PC-9 (cell line): Measurements from ENCODE around the gene ABHD4. TPM values are rescaled to one million over a fixed set of nuclear protein-coding genes. Genes with fewer than 3 reads are reported as not detected.

ENCODE experiments used
- BruUV-seq: library from RNA; stranded (reverse); fragments of 400-500 nt; replicated peaks from 2 replicates; lab custom pipeline; 2021; lab: Mats Ljungman, UMichigan
- CTCF ChIA-PET: fragments of 300-600 bp; sonication (Branson Sonifier 250); formaldehyde crosslinking; loops from one replicate; lab custom pipeline; 2022; ENCODE audit warnings: antibody characterized with exemption; lab: Charles Lee
- POLR2A ChIA-PET: fragments of 300-600 bp; sonication (Branson Sonifier 250); formaldehyde crosslinking; loops from one replicate; lab custom pipeline; 2022; ENCODE audit warnings: antibody characterized with exemption; ENCODE audit not compliant: unreplicated experiment; lab: Charles Lee
- DNase-seq, 2 experiments: peaks; one replicate each; pipeline versions ENCODE4 v3.0.0 to v3.0.0-alpha.2; 2015 to 2022; ENCODE audit warnings: mixed read lengths in 1 of 2
- H2AFZ ChIP-seq: fragments of 200-600 bp; sonication (generic); 2 replicates; pipeline ENCODE4 v1.8.1; 2017; ENCODE audit warnings: antibody characterized with exemption
- H3F3A ChIP-seq: fragments of 200-600 bp; sonication (generic); 2 replicates; pipeline ENCODE4 v1.8.1; 2017; ENCODE audit warnings: antibody characterized with exemption, mild to moderate bottlenecking, low read depth; ENCODE audit not compliant: insufficient read depth
- H3K27ac ChIP-seq: fragments of 200-600 bp; sonication (generic); 2 replicates; pipeline ENCODE4 v1.6.1; 2016; ENCODE audit warnings: mixed run types
- H3K27me3 ChIP-seq: fragments of 200-600 bp; sonication (generic); 2 replicates; pipeline ENCODE4 v1.6.1; 2016; ENCODE audit warnings: low read depth, mixed run types; ENCODE audit not compliant: insufficient read depth
- H3K36me3 ChIP-seq: fragments of 200-600 bp; sonication (generic); 2 replicates; pipeline ENCODE4 v1.6.1; 2016; ENCODE audit warnings: low read depth, mixed run types
- H3K4me1 ChIP-seq: fragments of 200-600 bp; sonication (generic); replicated peaks from 2 replicates; pipeline ENCODE4 v1.6.1; 2016; ENCODE audit warnings: mixed run types; ENCODE audit not compliant: insufficient read depth
- H3K4me2 ChIP-seq: fragments of 200-600 bp; sonication (generic); 2 replicates; pipeline ENCODE4 v1.6.1; 2017; ENCODE audit warnings: mixed run types
- H3K4me3 ChIP-seq: fragments of 200-600 bp; sonication (generic); 2 replicates; pipeline ENCODE4 v1.6.1; 2016; ENCODE audit warnings: mixed run types
- H3K79me2 ChIP-seq: fragments of 200-600 bp; sonication (generic); 2 replicates; pipeline ENCODE4 v1.6.1; 2017; ENCODE audit warnings: low read depth, mixed run types
- H3K9me2 ChIP-seq: fragments of 200-600 bp; sonication (generic); 2 replicates; pipeline ENCODE4 v1.8.1; 2017; ENCODE audit warnings: mild to moderate bottlenecking; ENCODE audit not compliant: insufficient read depth
- H3K9me3 ChIP-seq: fragments of 200-600 bp; sonication (generic); 2 replicates; pipeline ENCODE4 v1.8.1; 2016; ENCODE audit warnings: low read depth; ENCODE audit not compliant: insufficient read depth
- H4K20me1 ChIP-seq: fragments of 200-600 bp; sonication (generic); 2 replicates; pipeline ENCODE4 v1.8.1; 2017; ENCODE audit not compliant: insufficient read depth
- EZH2 ChIP-seq: fragments of 200-600 bp; sonication (generic); IDR thresholded peaks from 2 replicates; pipeline ENCODE4 v1.8.0; 2017; ENCODE audit warnings: antibody characterized with exemption, low read depth
- intact Hi-C: fragments of 100-400 bp; cut with micrococcal nuclease; formaldehyde crosslinking; loops from one replicate; pipeline ENCODE4 v1.10.0; 2022; ENCODE audit not compliant: unreplicated experiment
- total RNA-seq: library from RNA; stranded (reverse); gene quantifications from 2 replicates; pipeline ENCODE4 v1.2.3, GENCODE V29; 2021
- TF ChIP-seq, protein P1 (sequence below): fragments of 200-600 bp; sonication (generic); conservative IDR thresholded peaks from 2 replicates; pipeline ENCODE4 v1.6.1; 2017; ENCODE audit warnings: mixed run types, antibody characterized with exemption, mild to moderate bottlenecking, moderate library complexity

The ABHD4 gene
- total RNA-seq, 1 experiment from 2014 or later, result 83.2 TPM

- H3K27ac ChIP-seq, result no peak overlapping the region
- TF ChIP-seq EZH2, result no peak
- TF ChIP-seq, protein P1, sequence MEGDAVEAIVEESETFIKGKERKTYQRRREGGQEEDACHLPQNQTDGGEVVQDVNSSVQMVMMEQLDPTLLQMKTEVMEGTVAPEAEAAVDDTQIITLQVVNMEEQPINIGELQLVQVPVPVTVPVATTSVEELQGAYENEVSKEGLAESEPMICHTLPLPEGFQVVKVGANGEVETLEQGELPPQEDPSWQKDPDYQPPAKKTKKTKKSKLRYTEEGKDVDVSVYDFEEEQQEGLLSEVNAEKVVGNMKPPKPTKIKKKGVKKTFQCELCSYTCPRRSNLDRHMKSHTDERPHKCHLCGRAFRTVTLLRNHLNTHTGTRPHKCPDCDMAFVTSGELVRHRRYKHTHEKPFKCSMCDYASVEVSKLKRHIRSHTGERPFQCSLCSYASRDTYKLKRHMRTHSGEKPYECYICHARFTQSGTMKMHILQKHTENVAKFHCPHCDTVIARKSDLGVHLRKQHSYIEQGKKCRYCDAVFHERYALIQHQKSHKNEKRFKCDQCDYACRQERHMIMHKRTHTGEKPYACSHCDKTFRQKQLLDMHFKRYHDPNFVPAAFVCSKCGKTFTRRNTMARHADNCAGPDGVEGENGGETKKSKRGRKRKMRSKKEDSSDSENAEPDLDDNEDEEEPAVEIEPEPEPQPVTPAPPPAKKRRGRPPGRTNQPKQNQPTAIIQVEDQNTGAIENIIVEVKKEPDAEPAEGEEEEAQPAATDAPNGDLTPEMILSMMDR, result no peak
- no peaks in the 10 kb centered on the region for H3K36me3 ChIP-seq
- ChIA-PET CTCF (no interaction called here), POLR2A (no interaction called here)
- DNase-seq, result no peak
- no peak overlapping the region for H3K4me3 ChIP-seq
- H3K4me2 ChIP-seq, result no peak overlapping the region; the same call in 1 of the 2 replicates
- H2AFZ ChIP-seq, result no peak overlapping the region
- H3K9me2 ChIP-seq, result no peaks in the 10 kb centered on the region
- no peaks in the 10 kb centered on the region for H3K9me3 ChIP-seq
- no TSS peak for BruUV-seq
- H3K27me3 ChIP-seq, result no peaks in the 10 kb centered on the region
- H4K20me1 ChIP-seq, result no peaks in the 10 kb centered on the region
- peaks cover 17% of the 10 kb centered on the region for H3K4me1 ChIP-seq
- peaks cover 12% of the 10 kb centered on the region; the same call in 1 of the 2 replicates for H3F3A ChIP-seq
- intact Hi-C loops, result no loop called here
- no peaks in the 10 kb centered on the region for H3K79me2 ChIP-seq
Observed at GRCh38 chr14:22623047-22623446, 24.9 kb downstream of the ABHD4 start.

GRCh38 chr14:22626590-22626989 lies 28.5 kb downstream of the ABHD4 start:
- TF ChIP-seq, protein P1, result no peak
- TF ChIP-seq EZH2, result no peak
- ChIA-PET CTCF (no interaction called here), POLR2A (no interaction called here)
- no peak overlapping the region for H3K4me3 ChIP-seq
- H3K36me3 ChIP-seq, result no peaks in the 10 kb centered on the region
- H2AFZ ChIP-seq, result no peak overlapping the region
- no peak overlapping the region for H3K4me2 ChIP-seq
- H3K9me2 ChIP-seq, result no peaks in the 10 kb centered on the region
- DNase-seq, result no peak
- no peaks in the 10 kb centered on the region for H3K9me3 ChIP-seq
- H3K79me2 ChIP-seq, result no peaks in the 10 kb centered on the region
- BruUV-seq, result no TSS peak
- no peak overlapping the region for H3K27ac ChIP-seq
- no peaks in the 10 kb centered on the region for H3K27me3 ChIP-seq
- intact Hi-C loops, result no loop called here
- H3F3A ChIP-seq, result peaks cover 12% of the 10 kb centered on the region; the same call in 1 of the 2 replicates
- H4K20me1 ChIP-seq, result no peaks in the 10 kb centered on the region
- H3K4me1 ChIP-seq, result peaks cover 14% of the 10 kb centered on the region

GRCh38 chr14:22627506-22628263 lies 29.6 kb downstream of the ABHD4 start:
- Histone ChIP-seq H3K4me3 (no peak overlapping the region), H3K79me2 (no peaks in the 10 kb centered on the region), H3K36me3 (no peaks in the 10 kb centered on the region), H3K9me2 (no peaks in the 10 kb centered on the region), H3K4me2 (no peak overlapping the region), H3F3A (peaks cover 3% of the 10 kb centered on the region; the same call in 1 of the 2 replicates), H3K9me3 (no peaks in the 10 kb centered on the region), H2AFZ (no peak overlapping the region), H4K20me1 (no peaks in the 10 kb centered on the region), H3K27ac (no peak overlapping the region), H3K27me3 (no peaks in the 10 kb centered on the region), H3K4me1 (peaks cover 3% of the 10 kb centered on the region; the same call in 1 of the 2 replicates)
- POLR2A ChIA-PET, result no interaction called here
- intact Hi-C loops, result no loop called here
- DNase-seq, result no peak
- CTCF ChIA-PET, result no interaction called here
- TF ChIP-seq, protein P1, result no peak
- TF ChIP-seq EZH2, result no peak
- BruUV-seq, result no TSS peak
